ENCODE data around the gene TRAM2.

DNA sequence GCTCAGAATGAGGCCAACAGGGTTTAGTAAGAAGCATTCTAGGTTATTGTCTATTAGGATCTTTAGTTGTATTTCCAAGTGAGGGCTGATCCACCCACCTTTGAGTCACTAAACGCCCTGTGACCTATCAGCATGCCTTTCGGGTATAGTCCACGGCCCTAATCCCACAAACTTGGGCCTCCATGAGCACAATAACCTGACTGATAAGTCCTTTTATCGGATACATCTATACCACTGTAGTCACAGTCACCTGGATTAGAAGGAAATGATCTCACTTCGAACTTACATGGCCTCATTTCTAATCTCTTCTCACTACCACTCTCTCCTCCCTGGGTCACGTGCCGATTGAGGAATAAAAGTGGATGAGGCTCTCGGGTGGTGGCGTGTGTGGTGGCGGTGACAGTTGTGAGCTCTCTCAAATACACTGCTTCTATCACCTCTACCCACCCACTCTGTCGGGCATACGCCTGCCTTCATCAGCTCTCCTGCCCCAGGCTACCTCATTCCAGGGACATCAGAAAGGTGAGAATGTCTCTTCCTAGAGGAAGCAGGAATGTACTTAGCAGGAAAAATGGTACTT is 65.2 kb downstream of the TRAM2 start:
- TF ChIP-seq, protein P1, sequence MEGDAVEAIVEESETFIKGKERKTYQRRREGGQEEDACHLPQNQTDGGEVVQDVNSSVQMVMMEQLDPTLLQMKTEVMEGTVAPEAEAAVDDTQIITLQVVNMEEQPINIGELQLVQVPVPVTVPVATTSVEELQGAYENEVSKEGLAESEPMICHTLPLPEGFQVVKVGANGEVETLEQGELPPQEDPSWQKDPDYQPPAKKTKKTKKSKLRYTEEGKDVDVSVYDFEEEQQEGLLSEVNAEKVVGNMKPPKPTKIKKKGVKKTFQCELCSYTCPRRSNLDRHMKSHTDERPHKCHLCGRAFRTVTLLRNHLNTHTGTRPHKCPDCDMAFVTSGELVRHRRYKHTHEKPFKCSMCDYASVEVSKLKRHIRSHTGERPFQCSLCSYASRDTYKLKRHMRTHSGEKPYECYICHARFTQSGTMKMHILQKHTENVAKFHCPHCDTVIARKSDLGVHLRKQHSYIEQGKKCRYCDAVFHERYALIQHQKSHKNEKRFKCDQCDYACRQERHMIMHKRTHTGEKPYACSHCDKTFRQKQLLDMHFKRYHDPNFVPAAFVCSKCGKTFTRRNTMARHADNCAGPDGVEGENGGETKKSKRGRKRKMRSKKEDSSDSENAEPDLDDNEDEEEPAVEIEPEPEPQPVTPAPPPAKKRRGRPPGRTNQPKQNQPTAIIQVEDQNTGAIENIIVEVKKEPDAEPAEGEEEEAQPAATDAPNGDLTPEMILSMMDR (IDR thresholded peaks at IDR 0.05) = no peak
- TF ChIP-seq POLR2A (IDR thresholded peaks at IDR 0.05) = no peak
